AG04450 (cell line): Measurements from ENCODE around the gene LRRIQ3. TPM values are rescaled to one million over a fixed set of nuclear protein-coding genes. Genes with fewer than 3 reads are reported as not detected.
"Not testable (repeated sequence)": the region's sequence is repeated elsewhere in the genome, so short reads cannot be mapped to it uniquely, and the experiment has no call there.

Experiments used
- CTCF ChIA-PET: fragments of 300-600, 350-600 bp; formaldehyde crosslinking; extraction: SDS; loops from one replicate; lab custom pipeline; 2022; ENCODE audit warnings: antibody characterized with exemption, inconsistent platforms; lab: Charles Lee
- POLR2A ChIA-PET: fragments of 350-600 bp; formaldehyde crosslinking; extraction: SDS; loops from one replicate; lab custom pipeline; 2021; ENCODE audit warnings: antibody characterized with exemption, inconsistent platforms; lab: Yijun Ruan, JAX
- DNase-seq: peaks from one replicate; pipeline ENCODE4 v3.0.0-alpha.2; 2011; ENCODE audit warnings: low read depth, low spot score
- H3K27ac ChIP-seq: one replicate; pipeline ENCODE4 v1.5.1; 2012; ENCODE audit warnings: low read depth, low read length, control low read depth
- H3K27me3 ChIP-seq: one replicate; pipeline ENCODE4 v1.6.0; 2012; ENCODE audit warnings: low read length; ENCODE audit not compliant: control insufficient read depth, insufficient read depth
- H3K4me3 ChIP-seq: 2 replicates; pipeline ENCODE4 v1.5.1; 2011; ENCODE audit warnings: mild to moderate bottlenecking, low read depth, low read length, control low read depth
- H3K9me3 ChIP-seq: 2 replicates; pipeline ENCODE4 v1.5.1; 2012; ENCODE audit warnings: low read length; ENCODE audit not compliant: control insufficient read depth, insufficient read depth
- polyA plus RNA-seq: library from polyadenylated mRNA; depleted of rRNA; stranded (reverse); fragments of >200 nt; gene quantifications from 2 replicates; pipeline ENCODE4 v1.2.3, GENCODE V29; 2011
- TF ChIP-seq, protein P1 (sequence below): IDR thresholded peaks from 2 replicates; pipeline ENCODE4 v1.5.1; 2011; ENCODE audit warnings: low read depth, low read length, control low read depth, inconsistent platforms

The LRRIQ3 gene
- polyA plus RNA-seq, 1 experiment, result 1.5 TPM

DNA sequence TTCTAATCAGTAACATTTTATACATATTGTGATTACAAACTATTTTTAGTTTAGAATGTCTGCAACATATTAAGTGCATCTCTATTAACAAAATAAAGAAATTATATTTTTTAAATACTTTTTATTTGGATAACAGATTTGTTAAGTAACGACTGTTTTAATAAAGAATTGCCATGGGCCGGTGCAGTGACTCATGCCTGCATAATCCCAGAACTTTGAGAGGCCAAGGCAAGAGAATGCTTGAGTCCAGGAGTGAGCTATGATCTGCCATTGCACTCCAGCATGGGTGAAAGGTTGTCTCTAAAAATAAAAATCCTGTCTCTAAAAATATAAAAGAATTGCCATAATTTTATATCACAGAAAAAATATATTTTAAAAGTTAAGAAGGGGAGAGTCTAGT is 4.1 kb downstream of the LRRIQ3 start:
- Histone ChIP-seq H3K9me3 (no peaks in the 10 kb centered on the region), H3K27me3 (no peaks in the 10 kb centered on the region), H3K27ac (no peak overlapping the region), H3K4me3 (no peak overlapping the region)
- ChIA-PET CTCF (interaction anchor here (1.1 to 2.0 kb wide), 2 partner anchors 275 to 310 kb away, joined by 3 to 5 read pairs; no protein-coding TSS in a partner anchor), POLR2A (no interaction called here)
- TF ChIP-seq, protein P1, sequence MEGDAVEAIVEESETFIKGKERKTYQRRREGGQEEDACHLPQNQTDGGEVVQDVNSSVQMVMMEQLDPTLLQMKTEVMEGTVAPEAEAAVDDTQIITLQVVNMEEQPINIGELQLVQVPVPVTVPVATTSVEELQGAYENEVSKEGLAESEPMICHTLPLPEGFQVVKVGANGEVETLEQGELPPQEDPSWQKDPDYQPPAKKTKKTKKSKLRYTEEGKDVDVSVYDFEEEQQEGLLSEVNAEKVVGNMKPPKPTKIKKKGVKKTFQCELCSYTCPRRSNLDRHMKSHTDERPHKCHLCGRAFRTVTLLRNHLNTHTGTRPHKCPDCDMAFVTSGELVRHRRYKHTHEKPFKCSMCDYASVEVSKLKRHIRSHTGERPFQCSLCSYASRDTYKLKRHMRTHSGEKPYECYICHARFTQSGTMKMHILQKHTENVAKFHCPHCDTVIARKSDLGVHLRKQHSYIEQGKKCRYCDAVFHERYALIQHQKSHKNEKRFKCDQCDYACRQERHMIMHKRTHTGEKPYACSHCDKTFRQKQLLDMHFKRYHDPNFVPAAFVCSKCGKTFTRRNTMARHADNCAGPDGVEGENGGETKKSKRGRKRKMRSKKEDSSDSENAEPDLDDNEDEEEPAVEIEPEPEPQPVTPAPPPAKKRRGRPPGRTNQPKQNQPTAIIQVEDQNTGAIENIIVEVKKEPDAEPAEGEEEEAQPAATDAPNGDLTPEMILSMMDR, result no peak
- peak; percentile 34 for DNase-seq

DNA sequence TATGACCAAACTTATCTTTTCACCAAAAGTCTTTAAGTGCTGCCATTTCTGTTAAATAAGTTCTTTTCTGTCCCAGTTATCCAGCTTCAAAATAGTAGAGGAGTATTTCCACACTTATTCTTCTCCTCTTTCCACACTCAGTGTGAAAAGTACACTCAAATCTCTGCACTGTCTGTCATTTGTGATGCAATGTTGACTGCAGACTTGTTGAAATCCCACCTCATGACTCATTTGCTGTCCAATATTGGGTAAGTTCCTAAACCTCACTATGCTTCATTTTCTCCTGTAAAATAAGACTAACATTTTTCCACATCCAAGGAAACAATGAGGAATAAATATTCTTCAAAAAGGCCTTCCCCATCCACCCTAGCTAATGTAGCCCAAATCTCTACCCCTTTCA is 17.5 kb downstream of the LRRIQ3 start:
- Histone ChIP-seq H3K9me3 (no peaks in the 10 kb centered on the region), H3K4me3 (no peak overlapping the region), H3K27me3 (no peaks in the 10 kb centered on the region), H3K27ac (no peak overlapping the region)
- CTCF ChIA-PET, result no interaction called here
- TF ChIP-seq, protein P1, result no peak
- DNase-seq, result no peak
- POLR2A ChIA-PET, result no interaction called here

DNA sequence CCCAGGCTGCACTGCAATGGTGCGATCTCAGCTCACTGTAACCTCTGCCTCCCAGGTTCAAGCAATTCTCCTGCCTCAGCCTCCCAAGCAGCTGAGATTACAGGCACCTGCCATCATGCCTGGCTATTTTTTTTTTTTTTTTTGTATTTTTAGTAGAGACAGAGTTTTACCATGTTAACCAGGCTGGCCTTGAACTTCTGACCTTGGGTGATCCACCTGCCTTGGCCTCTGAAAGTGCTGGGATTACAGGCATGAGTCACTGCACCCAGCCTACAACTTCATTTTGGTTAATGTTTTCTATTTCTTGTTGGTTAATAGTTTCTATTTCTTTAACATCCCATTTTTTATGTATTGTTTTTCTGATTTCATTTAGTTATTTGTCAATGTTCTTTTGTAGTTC is 23.6 kb downstream of the LRRIQ3 start:
- CTCF ChIA-PET, H3K27ac ChIP-seq, H3K27me3 ChIP-seq, H3K9me3 ChIP-seq, DNase-seq, H3K4me3 ChIP-seq: not testable (repeated sequence)
- POLR2A ChIA-PET, result interaction anchor here (0.7 kb wide), 1 partner anchor 39 kb away, joined by 3 read pairs; no protein-coding TSS in a partner anchor

DNA sequence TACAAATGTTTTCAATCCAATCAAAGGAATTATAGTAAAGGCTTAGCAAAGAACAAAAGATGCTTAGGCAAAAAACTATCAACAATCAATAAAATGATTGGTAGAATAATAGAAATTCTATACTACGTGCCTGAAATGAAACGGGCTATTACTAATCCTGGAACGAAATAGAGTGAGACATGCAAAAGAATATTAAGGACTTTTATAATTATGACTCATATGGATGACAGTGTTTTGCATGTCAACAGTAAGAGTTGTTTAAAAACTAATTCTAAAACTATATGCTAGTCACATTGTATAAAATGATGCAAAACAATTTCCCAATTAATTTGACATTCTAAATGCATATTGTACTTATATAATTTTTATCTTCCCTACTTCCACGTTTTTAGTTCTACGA is 35.6 kb downstream of the LRRIQ3 start:
- POLR2A ChIA-PET, result no interaction called here
- DNase-seq, result no peak
- Histone ChIP-seq H3K4me3 (no peak overlapping the region), H3K9me3 (no peaks in the 10 kb centered on the region), H3K27me3 (no peaks in the 10 kb centered on the region), H3K27ac (no peak overlapping the region)
- CTCF ChIA-PET, result no interaction called here
- TF ChIP-seq, protein P1, result no peak

DNA sequence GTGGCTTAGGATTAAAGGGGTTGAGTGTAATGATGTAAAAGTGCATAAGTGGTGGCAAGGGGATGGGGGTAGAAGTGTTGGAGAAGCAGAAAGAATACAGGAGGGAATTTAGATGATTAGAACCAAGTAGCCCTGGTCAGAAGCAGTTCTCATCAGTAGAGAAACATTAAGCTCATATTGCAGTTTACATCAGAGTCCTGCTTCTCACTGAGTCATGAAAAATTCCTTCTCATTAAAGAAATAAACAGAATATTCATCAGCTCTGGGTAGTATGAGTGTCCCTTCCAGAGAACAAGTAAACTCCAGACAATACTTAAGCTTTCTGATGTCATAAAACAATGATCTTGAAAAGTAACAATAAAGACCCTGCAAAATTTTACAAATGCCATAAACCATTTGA is 36.5 kb downstream of the LRRIQ3 start:
- Histone ChIP-seq H3K9me3 (no peaks in the 10 kb centered on the region), H3K4me3 (no peak overlapping the region), H3K27ac (no peak overlapping the region), H3K27me3 (no peaks in the 10 kb centered on the region)
- POLR2A ChIA-PET, result no interaction called here
- TF ChIP-seq, protein P1, result no peak
- DNase-seq, result peak; percentile 39
- CTCF ChIA-PET, result interaction anchor here (0.9 kb wide), 1 partner anchor 307 kb away, joined by 5 read pairs; no protein-coding TSS in a partner anchor
